Astrocyte of the cerebellum (primary cell): ENCODE results near the gene EGFLAM.

Source experiments
- DNase-seq: peaks from one replicate; pipeline ENCODE4 v3.0.0-alpha.2; 2011; ENCODE audit warnings: low read depth
- H3K4me3 ChIP-seq: 2 replicates; pipeline ENCODE4 v1.5.1; 2011; ENCODE audit warnings: mild to moderate bottlenecking, low read depth, low read length, moderate library complexity
- in situ Hi-C: cut with HindIII; loops from 2 replicates; pipeline ENCODE4 v1.10.0; 2017; ENCODE audit warnings: low sequenced_read_pairs
- TF ChIP-seq, protein P1 (sequence below): IDR thresholded peaks from 2 replicates; pipeline ENCODE4 v1.5.1; 2012; ENCODE audit warnings: low read length, low read depth, moderate library complexity, mild to moderate bottlenecking; ENCODE audit errors: missing control alignments

Gene EGFLAM

GRCh38 chr5:38360323-38361061 is 102.1 kb downstream of the EGFLAM start:
- no peak for DNase-seq
- no peak overlapping the region for H3K4me3 ChIP-seq
- in situ Hi-C loops: loop anchor here (5.0 kb wide), 1 partner anchor 43 kb away; no protein-coding TSS in a partner anchor
- TF ChIP-seq, protein P1, sequence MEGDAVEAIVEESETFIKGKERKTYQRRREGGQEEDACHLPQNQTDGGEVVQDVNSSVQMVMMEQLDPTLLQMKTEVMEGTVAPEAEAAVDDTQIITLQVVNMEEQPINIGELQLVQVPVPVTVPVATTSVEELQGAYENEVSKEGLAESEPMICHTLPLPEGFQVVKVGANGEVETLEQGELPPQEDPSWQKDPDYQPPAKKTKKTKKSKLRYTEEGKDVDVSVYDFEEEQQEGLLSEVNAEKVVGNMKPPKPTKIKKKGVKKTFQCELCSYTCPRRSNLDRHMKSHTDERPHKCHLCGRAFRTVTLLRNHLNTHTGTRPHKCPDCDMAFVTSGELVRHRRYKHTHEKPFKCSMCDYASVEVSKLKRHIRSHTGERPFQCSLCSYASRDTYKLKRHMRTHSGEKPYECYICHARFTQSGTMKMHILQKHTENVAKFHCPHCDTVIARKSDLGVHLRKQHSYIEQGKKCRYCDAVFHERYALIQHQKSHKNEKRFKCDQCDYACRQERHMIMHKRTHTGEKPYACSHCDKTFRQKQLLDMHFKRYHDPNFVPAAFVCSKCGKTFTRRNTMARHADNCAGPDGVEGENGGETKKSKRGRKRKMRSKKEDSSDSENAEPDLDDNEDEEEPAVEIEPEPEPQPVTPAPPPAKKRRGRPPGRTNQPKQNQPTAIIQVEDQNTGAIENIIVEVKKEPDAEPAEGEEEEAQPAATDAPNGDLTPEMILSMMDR: no peak

- in situ Hi-C loops: loop anchor here (5.0 kb wide), 1 partner anchor 45 kb away; no protein-coding TSS in a partner anchor
- no peak overlapping the region for H3K4me3 ChIP-seq
- TF ChIP-seq, protein P1: no peak
- no peak for DNase-seq
These were observed 104.4 kb downstream of the EGFLAM start for GRCh38 chr5:38362713-38363112.

- TF ChIP-seq, protein P1: no peak
- in situ Hi-C loops: loop anchor here (5.0 kb wide), 1 partner anchor 48 kb away; no protein-coding TSS in a partner anchor
These were observed 106.5 kb downstream of the EGFLAM start for GRCh38 chr5:38364825-38365224.

GRCh38 chr5:38367410-38367809 is 109.1 kb downstream of the EGFLAM start:
- DNase-seq: no peak
- TF ChIP-seq, protein P1: no peak
- in situ Hi-C loops: no loop called here
- H3K4me3 ChIP-seq: no peak overlapping the region

More at GRCh38 chr5:38364825-38365224, 106.5 kb downstream of the EGFLAM start:
- no peak for DNase-seq
- H3K4me3 ChIP-seq: no peak overlapping the region

DNA sequence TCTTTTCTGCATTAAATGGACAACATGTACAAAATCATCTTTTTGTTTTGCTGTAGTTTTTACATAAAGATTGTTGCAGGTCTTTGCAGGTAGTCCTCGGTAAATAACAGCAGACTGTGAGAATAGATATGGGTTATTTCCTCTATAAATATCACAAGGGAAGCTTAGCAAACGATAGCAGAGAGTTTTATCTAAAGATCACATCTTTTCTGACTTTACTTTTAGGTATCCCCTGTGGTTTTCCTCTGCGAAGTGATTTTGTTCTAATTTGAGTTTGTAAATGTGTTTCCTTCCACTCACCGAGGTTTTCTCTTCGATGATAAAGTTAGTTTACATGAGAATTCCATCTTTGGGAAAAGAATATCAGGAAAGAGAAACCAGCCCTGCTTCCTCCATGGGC is 109.6 kb downstream of the EGFLAM start:
- TF ChIP-seq, protein P1: no peak
- no peak overlapping the region for H3K4me3 ChIP-seq
- no peak for DNase-seq
- in situ Hi-C loops: no loop called here

GRCh38 chr5:38369692-38370091 is 111.3 kb downstream of the EGFLAM start:
- in situ Hi-C loops: no loop called here
- TF ChIP-seq, protein P1: no peak
- no peak for DNase-seq
- H3K4me3 ChIP-seq: no peak overlapping the region
